Rectal smooth muscle tissue (tissue), 1 donor: ENCODE measurements around the gene IFIT1B.
"Not testable (repeated sequence)": the region's sequence is repeated elsewhere in the genome, so short reads cannot be mapped to it uniquely, and the experiment has no call there.

Source experiments
- H3K27ac ChIP-seq: one replicate; pipeline ENCODE4 v1.7.0; 2013; ENCODE audit warnings: low read depth, low read length, inconsistent platforms
- H3K27me3 ChIP-seq: one replicate; pipeline ENCODE4 v1.7.0; 2013; ENCODE audit warnings: low read length; ENCODE audit not compliant: control insufficient read depth, insufficient read depth
- H3K36me3 ChIP-seq: one replicate; pipeline ENCODE4 v1.7.0; 2013; ENCODE audit warnings: low read length; ENCODE audit not compliant: control insufficient read depth, insufficient read depth
- H3K4me1 ChIP-seq: one replicate; pipeline ENCODE4 v1.7.0; 2013; ENCODE audit warnings: low read length; ENCODE audit not compliant: control insufficient read depth, insufficient read depth
- H3K4me3 ChIP-seq: one replicate; pipeline ENCODE4 v1.7.0; 2013; ENCODE audit warnings: low read length
- H3K9ac ChIP-seq: one replicate; pipeline ENCODE4 v1.7.0; 2013; ENCODE audit warnings: low read length

Gene IFIT1B

DNA sequence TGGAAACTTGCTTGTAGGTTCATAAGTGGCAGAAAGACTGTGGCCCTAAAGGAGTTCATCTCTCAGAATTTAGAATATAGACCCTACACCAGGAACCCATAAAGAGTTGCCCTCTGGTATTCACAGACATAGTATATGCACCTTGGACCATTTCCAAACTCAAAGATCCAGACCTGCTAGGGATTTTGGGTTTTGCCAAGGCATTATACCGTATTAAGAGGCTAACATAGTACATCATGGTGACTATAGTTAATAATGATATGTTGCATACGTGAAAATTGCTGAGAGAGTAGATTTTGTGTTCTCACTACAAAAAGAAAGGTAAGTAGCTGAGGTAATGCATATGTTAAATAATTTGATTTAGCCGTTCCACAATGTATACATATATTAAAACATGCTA lies 36.2 kb upstream of the IFIT1B start:
- Histone ChIP-seq H3K4me3 (no peak overlapping the region), H3K27ac (no peak overlapping the region), H3K9ac (no peak overlapping the region), H3K36me3 (peaks cover 9% of the 10 kb centered on the region), H3K27me3 (no peaks in the 10 kb centered on the region), H3K4me1 (no peaks in the 10 kb centered on the region)

DNA sequence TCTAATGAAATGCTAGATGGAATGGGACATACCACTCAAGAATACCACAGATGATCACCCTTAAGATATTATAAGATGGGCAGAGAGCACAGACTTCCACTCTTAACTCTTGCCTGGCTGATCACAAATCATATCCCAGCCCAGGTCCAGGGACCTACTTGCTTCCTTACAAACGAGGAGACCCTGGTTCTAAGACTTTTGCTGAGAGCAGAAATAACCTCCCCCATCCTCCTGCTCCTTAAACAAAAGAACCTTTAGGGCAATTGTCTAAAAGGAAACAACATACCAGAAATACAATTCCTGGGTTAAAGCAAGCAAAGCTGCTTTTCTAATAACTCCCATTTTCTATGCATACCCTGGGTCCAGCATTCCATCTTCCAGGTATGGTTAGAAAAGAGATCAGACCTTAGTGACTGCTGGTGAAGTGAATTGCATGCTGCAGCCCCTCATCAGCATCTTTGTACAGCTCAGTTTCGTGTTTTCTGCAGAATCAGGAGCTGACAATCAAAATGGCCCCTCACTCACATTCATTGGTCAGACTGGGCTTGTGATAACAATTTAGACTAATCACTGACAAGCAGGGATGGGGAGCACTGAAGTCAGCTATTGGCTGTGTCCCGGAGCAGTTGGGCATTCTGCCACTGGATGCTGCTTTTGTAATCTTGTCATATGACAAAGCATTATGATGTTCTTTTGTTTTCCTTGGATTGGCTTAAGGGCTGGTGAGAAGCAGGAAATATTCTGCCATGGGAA lies 35.5 kb upstream of the IFIT1B start:
- H3K4me3 ChIP-seq, result no peak overlapping the region

GRCh38 chr10:89343089-89343767 lies 34.6 kb upstream of the IFIT1B start:
- no peak overlapping the region for H3K9ac ChIP-seq
- H3K36me3 ChIP-seq, result peaks cover 9% of the 10 kb centered on the region
- H3K4me3 ChIP-seq, result no peak overlapping the region
- H3K27me3 ChIP-seq, result no peaks in the 10 kb centered on the region
- H3K27ac ChIP-seq, result no peak overlapping the region
- H3K4me1 ChIP-seq, result no peaks in the 10 kb centered on the region

More for the DNA sequence above, 35.5 kb upstream of the IFIT1B start:
- H3K27me3 ChIP-seq, result no peaks in the 10 kb centered on the region
- no peak overlapping the region for H3K27ac ChIP-seq
- H3K36me3 ChIP-seq, result peaks cover 9% of the 10 kb centered on the region
- no peak overlapping the region for H3K9ac ChIP-seq
- no peaks in the 10 kb centered on the region for H3K4me1 ChIP-seq

DNA sequence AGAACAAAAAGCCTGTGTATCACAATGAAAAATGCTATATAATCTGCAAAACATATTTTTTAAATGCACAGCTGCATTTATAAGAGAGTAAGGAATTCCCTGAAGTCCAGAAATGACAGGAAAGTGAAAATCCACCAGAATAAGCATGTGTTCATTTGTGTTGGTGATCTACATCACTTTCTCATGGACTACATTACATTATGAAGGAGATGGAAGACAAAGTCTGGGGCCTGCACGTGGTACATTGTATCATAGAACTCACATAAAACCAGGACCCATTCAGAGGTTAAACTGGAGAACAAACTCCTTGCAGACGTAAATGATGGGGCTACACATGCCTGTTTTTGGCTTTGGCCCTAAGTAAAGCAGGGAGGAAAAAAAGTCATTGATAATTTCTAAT lies 33.7 kb upstream of the IFIT1B start:
- Histone ChIP-seq H3K36me3 (peaks cover 3% of the 10 kb centered on the region), H3K9ac (no peak overlapping the region), H3K4me3 (no peak overlapping the region), H3K27me3 (no peaks in the 10 kb centered on the region), H3K4me1 (no peaks in the 10 kb centered on the region), H3K27ac (no peak overlapping the region)

DNA sequence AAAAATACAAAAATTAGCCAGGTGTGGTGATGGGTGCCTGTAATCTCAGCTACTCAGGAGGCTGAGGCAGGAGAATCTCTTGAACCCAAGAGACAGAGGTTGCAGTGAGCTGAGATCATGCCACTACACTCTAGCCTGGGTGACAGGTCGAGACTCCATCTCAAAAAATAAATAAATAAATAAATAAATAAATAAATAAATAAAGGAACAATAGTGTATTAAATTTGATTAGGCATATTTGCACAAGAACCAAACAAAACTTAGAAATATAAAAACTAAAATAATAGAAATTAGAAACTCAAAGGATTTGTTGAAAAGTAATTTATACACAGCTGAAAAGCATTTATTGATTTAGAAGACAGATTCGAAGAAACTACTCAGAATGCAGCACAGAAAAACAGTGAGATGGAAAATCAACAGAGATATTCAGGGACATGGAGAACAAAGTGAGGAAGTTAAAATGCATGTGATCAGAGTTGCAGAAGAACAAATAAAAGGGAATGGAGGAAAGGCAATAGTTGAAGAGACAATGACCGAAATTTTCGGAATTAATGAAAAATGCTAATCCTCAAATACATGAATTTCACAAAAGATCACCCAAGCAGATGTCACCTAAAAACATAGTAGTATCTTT lies 32.4 kb upstream of the IFIT1B start:
- Histone ChIP-seq H3K4me3 (no peak overlapping the region), H3K27me3 (no peaks in the 10 kb centered on the region), H3K36me3 (no peaks in the 10 kb centered on the region), H3K27ac (no peak overlapping the region), H3K9ac (no peak overlapping the region), H3K4me1 (no peaks in the 10 kb centered on the region)

DNA sequence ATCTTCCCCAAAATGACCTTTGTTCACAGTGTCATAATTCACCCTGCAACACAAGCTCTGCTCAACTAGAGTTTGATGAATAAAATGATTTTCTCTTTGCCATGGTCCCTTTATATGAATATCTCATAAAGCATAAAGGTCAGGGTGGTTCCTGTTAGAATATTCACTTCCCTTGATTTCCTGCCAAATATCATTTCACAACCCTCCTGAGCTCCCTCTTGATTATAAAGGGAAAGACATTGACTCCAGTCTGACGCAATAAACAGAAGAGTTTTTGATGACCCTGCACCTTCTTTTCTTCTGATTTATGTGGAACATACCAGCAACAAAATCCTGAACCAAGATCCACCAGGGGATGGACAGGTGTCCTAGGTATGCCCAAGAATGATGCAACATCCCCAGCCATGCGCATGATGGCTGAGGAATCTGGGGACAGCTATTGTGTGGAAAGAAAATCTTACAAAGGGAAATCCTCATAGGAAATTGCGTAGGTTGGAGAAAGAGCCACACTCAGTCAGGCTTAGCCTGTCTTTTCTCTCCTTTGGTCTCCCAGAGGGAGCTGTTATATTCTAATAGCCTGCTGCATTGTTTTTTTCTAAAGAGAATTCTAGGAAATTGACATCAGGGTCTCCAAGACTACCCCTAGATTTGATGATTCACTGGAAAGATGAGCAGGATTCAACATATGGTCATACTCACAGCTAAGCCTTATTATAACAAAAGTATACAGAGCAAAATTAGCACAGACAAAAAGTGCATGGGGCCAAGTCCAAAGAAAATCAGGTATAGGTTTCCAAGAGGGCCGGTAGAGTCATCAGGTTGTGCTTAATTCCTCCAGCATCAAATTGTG lies 31.2 kb upstream of the IFIT1B start:
- Histone ChIP-seq H3K4me1 (peaks cover 4% of the 10 kb centered on the region), H3K9ac (no peak overlapping the region), H3K27ac (no peak overlapping the region), H3K36me3 (no peaks in the 10 kb centered on the region), H3K27me3 (no peaks in the 10 kb centered on the region), H3K4me3 (no peak overlapping the region)

DNA sequence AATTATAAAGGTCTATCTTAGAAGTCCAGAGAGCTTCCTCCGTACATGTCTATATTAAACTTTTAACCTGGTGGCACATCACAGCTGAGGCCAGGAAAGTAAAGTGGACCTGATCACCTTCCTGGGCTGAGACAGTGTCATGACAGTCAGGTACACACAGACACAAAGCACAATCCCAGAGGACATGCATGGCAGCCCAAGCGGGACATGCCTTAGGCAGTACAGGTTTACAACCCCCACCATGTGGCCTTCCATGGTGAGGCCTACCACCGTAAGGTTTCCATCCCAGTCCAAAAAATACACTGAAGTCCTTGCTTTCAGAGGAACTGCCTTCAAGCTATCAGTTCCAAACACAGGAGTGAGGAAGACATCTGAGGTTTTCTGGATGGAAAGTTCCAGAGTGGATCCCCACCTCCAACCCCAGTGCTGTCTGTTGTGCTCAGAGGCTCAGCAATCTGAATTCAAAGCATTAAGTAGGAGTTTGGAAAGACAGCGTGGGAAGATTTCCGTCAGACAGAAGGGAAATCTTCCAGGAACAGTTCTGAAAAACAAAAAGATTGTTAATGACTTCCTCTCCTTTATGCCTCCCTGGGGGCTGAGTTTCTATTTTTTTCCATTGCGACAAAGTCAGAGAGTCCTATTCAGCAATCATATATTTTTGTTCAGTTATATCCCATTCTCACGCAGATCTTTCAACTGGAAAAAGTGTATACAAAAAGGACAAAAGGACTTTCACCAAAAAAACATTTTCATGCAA lies 30.0 kb upstream of the IFIT1B start:
- no peaks in the 10 kb centered on the region for H3K36me3 ChIP-seq
- no peak overlapping the region for H3K27ac ChIP-seq
- H3K4me1 ChIP-seq, result peaks cover 4% of the 10 kb centered on the region
- H3K27me3 ChIP-seq, result no peaks in the 10 kb centered on the region
- no peak overlapping the region for H3K9ac ChIP-seq
- no peak overlapping the region for H3K4me3 ChIP-seq

GRCh38 chr10:89348481-89348880 lies 29.4 kb upstream of the IFIT1B start:
- peaks cover 4% of the 10 kb centered on the region for H3K4me1 ChIP-seq
- no peaks in the 10 kb centered on the region for H3K36me3 ChIP-seq
- H3K9ac ChIP-seq, result no peak overlapping the region
- no peak overlapping the region for H3K4me3 ChIP-seq
- H3K27ac ChIP-seq, result no peak overlapping the region
- H3K27me3 ChIP-seq, result no peaks in the 10 kb centered on the region

GRCh38 chr10:89348975-89349374 lies 28.9 kb upstream of the IFIT1B start:
- H3K27ac ChIP-seq, result no peak overlapping the region
- H3K9ac ChIP-seq, result no peak overlapping the region
- peaks cover 4% of the 10 kb centered on the region for H3K4me1 ChIP-seq
- H3K4me3 ChIP-seq, result no peak overlapping the region
- H3K36me3 ChIP-seq, result no peaks in the 10 kb centered on the region
- H3K27me3 ChIP-seq, result no peaks in the 10 kb centered on the region

DNA sequence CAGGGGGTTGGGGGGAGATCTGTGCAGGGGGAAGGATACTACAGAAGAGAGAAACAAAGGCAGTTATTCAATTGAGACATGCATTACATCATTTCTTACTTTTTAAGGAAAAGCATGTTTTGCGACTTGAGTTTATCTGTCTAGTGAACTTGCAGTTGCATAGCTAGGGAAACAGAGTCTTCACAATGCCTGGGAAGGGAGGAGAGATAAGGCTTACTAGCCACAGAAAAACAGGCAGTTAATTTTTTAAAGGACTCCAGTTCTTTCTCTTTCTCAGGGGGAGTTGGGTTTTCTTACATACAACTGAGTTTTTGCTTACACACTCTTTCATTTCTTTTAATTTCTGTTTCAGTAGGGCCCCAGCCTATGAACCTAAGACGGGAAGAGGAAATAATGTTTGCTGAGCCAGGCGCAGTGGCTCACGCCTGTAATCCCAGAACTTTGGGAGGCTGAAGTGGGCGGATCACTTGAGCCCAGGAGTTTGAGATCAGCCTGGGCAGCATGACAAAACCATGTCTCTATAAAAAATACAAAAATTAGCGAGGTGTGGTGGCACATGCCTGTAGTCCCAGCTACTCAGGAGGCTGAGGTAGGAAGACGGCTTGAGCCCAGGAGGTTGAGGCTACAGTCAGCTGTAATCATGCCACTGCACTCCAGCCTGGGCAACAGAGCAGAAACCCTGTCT lies 27.1 kb upstream of the IFIT1B start:
- H3K4me1 ChIP-seq, H3K36me3 ChIP-seq, H3K4me3 ChIP-seq, H3K9ac ChIP-seq, H3K27me3 ChIP-seq: not testable (repeated sequence)
- H3K27ac ChIP-seq, result peak overlapping the region; percentile 50

DNA sequence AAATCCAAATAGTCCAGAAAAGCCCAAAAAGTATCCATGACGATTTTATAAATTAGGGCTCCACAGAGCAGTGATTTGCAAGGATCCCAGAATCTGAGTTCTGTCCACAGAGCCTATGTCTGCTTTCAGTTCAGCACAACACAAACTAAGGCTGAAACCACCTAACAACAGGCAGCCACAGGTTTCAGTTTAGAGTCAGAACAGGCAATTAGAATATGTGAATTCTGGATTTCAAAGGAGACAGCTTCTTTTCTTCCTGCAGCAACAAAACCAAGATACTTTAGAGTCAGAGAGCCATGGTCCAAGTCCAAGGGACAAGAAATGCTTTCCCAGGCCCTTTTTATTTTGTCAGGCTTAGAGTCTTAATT lies 26.5 kb upstream of the IFIT1B start:
- no peak overlapping the region for H3K4me3 ChIP-seq
- H3K9ac ChIP-seq, result no peak overlapping the region
- peak overlapping the region; percentile 50 for H3K27ac ChIP-seq
- H3K4me1 ChIP-seq, result peaks cover 4% of the 10 kb centered on the region
- H3K36me3 ChIP-seq, result no peaks in the 10 kb centered on the region
- H3K27me3 ChIP-seq, result no peaks in the 10 kb centered on the region
